ENCODE results near the gene PDE6A. TPM values are rescaled to one million over a fixed set of nuclear protein-coding genes. Genes with fewer than 3 reads are reported as not detected.

Gene PDE6A
- total and polyA plus RNA-seq, 9 donors = 0.05 to 0.68 (median 0.15) TPM

DNA sequence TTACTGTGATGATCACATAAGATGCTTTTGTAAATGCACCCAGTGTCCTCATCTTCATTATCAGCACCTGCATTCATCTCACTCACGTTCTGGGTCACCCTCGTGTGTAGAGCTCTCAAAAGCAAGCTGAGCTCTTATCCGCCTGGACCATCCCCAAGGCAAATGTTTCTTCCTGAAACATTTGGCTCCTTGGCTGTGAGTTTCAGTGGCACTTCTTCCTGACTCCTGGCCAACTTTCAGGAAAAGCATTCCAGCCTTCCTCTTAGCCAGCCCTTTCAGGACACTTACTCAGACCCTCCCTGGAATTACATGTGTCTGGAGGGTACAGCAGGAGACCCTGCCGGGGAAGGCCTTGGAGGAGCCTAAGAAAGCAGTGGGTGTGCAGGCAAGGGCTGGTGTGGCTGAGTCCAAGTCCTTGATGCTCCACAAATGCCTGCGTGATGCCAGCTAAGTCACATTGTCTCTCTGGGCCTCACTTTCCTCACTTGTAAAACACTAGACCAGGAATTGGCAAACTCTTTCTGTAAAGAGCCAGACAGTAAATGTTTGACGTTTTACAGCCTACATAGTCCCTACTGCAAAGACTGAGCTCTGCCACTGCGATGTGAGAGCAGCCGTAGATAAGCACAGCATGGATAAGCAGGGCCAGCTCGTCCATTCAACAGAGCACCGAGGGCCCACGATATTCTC, 72.1 kb downstream of the PDE6A start:
- no peak overlapping the region for H3K4me3 ChIP-seq
- no peak for DNase-seq
- WGBS, 3 donors = 37 to 39% (median 38%) methylated on average over 11 of the region's 11 CpGs
- H3K4me1 ChIP-seq (ENCODE audit: insufficient read depth) = peaks cover 6% of the 10 kb centered on the region
- intact Hi-C loops (cut with DNase I) = no loop called here
- no peaks in the 10 kb centered on the region for H3K27me3 ChIP-seq
- no peaks in the 10 kb centered on the region for H3K36me3 ChIP-seq
- TF ChIP-seq, protein P1, sequence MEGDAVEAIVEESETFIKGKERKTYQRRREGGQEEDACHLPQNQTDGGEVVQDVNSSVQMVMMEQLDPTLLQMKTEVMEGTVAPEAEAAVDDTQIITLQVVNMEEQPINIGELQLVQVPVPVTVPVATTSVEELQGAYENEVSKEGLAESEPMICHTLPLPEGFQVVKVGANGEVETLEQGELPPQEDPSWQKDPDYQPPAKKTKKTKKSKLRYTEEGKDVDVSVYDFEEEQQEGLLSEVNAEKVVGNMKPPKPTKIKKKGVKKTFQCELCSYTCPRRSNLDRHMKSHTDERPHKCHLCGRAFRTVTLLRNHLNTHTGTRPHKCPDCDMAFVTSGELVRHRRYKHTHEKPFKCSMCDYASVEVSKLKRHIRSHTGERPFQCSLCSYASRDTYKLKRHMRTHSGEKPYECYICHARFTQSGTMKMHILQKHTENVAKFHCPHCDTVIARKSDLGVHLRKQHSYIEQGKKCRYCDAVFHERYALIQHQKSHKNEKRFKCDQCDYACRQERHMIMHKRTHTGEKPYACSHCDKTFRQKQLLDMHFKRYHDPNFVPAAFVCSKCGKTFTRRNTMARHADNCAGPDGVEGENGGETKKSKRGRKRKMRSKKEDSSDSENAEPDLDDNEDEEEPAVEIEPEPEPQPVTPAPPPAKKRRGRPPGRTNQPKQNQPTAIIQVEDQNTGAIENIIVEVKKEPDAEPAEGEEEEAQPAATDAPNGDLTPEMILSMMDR (IDR thresholded peaks at IDR 0.05) = no peak
- TF ChIP-seq EP300 (IDR thresholded peaks at IDR 0.05) (no peak), POLR2A (IDR thresholded peaks at IDR 0.05) (no peak)
- no peak overlapping the region for H3K27ac ChIP-seq
- no peaks in the 10 kb centered on the region for H3K9me3 ChIP-seq

DNA sequence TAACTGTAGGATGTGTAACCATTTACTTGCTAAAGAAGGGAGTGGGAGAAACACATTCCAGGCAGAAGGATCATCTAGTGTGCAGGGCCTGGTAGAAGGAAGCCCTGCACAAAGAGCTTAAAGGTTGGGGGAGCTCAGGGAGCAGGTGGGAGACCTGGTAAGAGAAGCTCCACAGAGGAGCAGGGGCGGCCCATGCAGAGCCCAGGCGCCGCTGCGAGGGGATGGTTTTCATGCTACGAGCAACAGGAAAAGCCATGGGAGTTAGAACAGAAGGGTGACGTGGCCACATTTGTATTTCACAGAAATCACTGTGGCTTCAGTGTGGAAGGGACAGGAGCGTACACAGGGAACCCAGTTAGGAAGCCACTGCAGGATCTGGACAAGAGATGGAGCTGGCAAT, 73.1 kb downstream of the PDE6A start:
- no peaks in the 10 kb centered on the region for H3K27me3 ChIP-seq
- 94 to 98% (median 97%) methylated on average over 7 of the region's 7 CpGs for WGBS, 3 donors
- no peaks in the 10 kb centered on the region for H3K36me3 ChIP-seq
- H3K4me1 ChIP-seq (ENCODE audit: insufficient read depth) = peaks cover 6% of the 10 kb centered on the region
- H3K27ac ChIP-seq = no peak overlapping the region
- TF ChIP-seq, protein P1 (IDR thresholded peaks at IDR 0.05) = no peak
- TF ChIP-seq EP300 (IDR thresholded peaks at IDR 0.05) (no peak), POLR2A (IDR thresholded peaks at IDR 0.05) (no peak)
- no peak for DNase-seq
- no peak overlapping the region for H3K4me3 ChIP-seq
- intact Hi-C loops (cut with DNase I) = no loop called here
- H3K9me3 ChIP-seq = no peaks in the 10 kb centered on the region

DNA sequence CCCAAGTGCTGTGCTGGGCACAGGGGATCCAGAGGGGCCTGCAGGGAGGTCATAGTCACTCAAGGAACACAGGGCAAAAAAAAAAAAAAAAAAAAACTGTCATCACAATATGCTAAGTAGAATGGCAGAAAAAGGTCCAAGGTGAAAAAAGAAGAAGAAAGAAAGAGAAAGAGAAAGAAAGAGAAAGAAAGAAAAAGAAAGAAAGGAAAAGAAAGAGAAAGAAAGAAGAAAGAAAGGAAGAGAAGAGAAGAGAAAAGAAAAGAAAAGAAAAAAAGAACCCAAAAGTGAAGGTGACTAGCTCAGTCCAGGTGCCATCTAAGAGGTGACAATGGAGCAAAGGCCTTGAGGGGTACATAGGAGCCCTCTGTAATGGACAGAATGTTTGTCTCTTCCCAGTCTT, 73.9 kb downstream of the PDE6A start:
- intact Hi-C loops (cut with DNase I) = no loop called here
- DNase-seq = no peak
- TF ChIP-seq, protein P1 (IDR thresholded peaks at IDR 0.05) = no peak
- TF ChIP-seq EP300 (IDR thresholded peaks at IDR 0.05) = no peak
- TF ChIP-seq POLR2A (IDR thresholded peaks at IDR 0.05) = no peak
- peaks cover 6% of the 10 kb centered on the region for H3K4me1 ChIP-seq (ENCODE audit: insufficient read depth)
- H3K4me3 ChIP-seq = no peak overlapping the region
- no peaks in the 10 kb centered on the region for H3K36me3 ChIP-seq
- no peaks in the 10 kb centered on the region for H3K27me3 ChIP-seq
- H3K27ac ChIP-seq = no peak overlapping the region
- H3K9me3 ChIP-seq = no peaks in the 10 kb centered on the region

DNA sequence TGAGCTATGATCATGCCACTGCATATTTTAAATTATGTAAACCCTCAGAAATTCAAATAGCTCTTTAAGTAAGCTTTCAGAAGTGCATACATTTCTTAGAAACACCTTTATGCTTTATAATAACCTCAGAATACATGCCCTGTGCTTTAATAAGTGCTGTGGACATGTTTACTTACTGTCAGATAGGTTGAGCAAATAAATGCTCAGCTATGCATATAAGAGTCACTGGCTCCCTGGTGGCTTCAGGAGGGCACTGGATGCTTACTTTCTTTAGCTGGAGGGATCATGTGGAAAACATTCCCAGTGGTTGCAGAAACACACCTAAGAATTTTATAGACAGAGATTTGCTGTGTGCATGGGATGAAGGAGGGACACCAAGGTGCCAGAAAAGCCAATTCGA, 74.4 kb downstream of the PDE6A start:
- DNase-seq = no peak
- WGBS, 3 donors = 86 to 93% (median 90%) methylated on average over 1 of the region's 1 CpG
- no peaks in the 10 kb centered on the region for H3K27me3 ChIP-seq
- H3K9me3 ChIP-seq = no peaks in the 10 kb centered on the region
- no peaks in the 10 kb centered on the region for H3K36me3 ChIP-seq
- no peak overlapping the region for H3K4me3 ChIP-seq
- peaks cover 6% of the 10 kb centered on the region for H3K4me1 ChIP-seq (ENCODE audit: insufficient read depth)
- TF ChIP-seq EP300 (IDR thresholded peaks at IDR 0.05) (no peak), POLR2A (IDR thresholded peaks at IDR 0.05) (no peak)
- TF ChIP-seq, protein P1 (IDR thresholded peaks at IDR 0.05) = no peak
- H3K27ac ChIP-seq = no peak overlapping the region
- intact Hi-C loops (cut with DNase I) = no loop called here

Measured in ovary (tissue), 9 donors.